Renal cortex interstitium (tissue), 11 donors: ENCODE results near the gene ZNF600. TPM values are rescaled to one million over a fixed set of nuclear protein-coding genes. Genes with fewer than 3 reads are reported as not detected.
"Not testable (repeated sequence)": the region's sequence is repeated elsewhere in the genome, so short reads cannot be mapped to it uniquely, and the experiment has no call there.

Source experiments
- DNase-seq, 11 donors: peaks; one replicate each; pipeline ENCODE4 v3.0.0-alpha.2; 2013; ENCODE audit warnings: low read depth in 9 of 11, low spot score in 4 of 11; ENCODE audit errors: extremely low read depth in 1 of 11
- polyA plus RNA-seq, 3 donors: library from polyadenylated mRNA; unstranded; fragments of 120-200 nt; gene quantifications; one replicate each; pipeline ENCODE4 v1.2.1, GENCODE V29; 2013; ENCODE audit not compliant: insufficient read length in 3 of 3

The ZNF600 gene
- polyA plus RNA-seq, 3 donors = 6.5 to 13.0 (median 9.4) TPM

GRCh38 chr19:52715902-52716301 is 70.7 kb downstream of the ZNF600 start:
- not testable (repeated sequence) for DNase-seq

- not testable (repeated sequence) for DNase-seq
Observed at GRCh38 chr19:52715330-52715729, 71.3 kb downstream of the ZNF600 start.

Other genes starting within 250 kb of the ZNF600 start
- gene ZNF701, start 216.5 kb downstream of the ZNF600 start, polyA plus RNA-seq = 10 to 100 TPM; 13.3 to 21.6 (median 17.6) TPM
- gene ZNF83, start 148.4 kb downstream of the ZNF600 start, polyA plus RNA-seq = 100 to 1,000 TPM in 1 of 3 donors, 10 to 100 TPM in 2; 59.9 to 191 (median 85.8) TPM
- 10 to 100 TPM; 16.3 to 25.6 (median 23.1) TPM for gene ZNF611, start 51.7 kb downstream of the ZNF600 start, polyA plus RNA-seq
- 10 to 100 TPM; 17.8 to 23.1 (median 19.0) TPM for gene ZNF28, start 34.8 kb upstream of the ZNF600 start, polyA plus RNA-seq
- gene ZNF468, start 70.8 kb upstream of the ZNF600 start, polyA plus RNA-seq = 10 to 100 TPM; 33.1 to 53.7 (median 45.2) TPM
- gene ZNF320, start 110.8 kb upstream of the ZNF600 start, polyA plus RNA-seq = 10 to 100 TPM; 22.6 to 64.4 (median 31.3) TPM
- 10 to 100 TPM; 12.2 to 15.3 (median 13.0) TPM for gene ZNF888, start 136.6 kb upstream of the ZNF600 start, polyA plus RNA-seq
- gene ZNF816, start 176.1 kb upstream of the ZNF600 start, polyA plus RNA-seq = 10 to 100 TPM; 14.1 to 18.3 (median 16.8) TPM
- gene ERVV-1, start 227.1 kb upstream of the ZNF600 start, polyA plus RNA-seq = under 1 TPM; 0.07 to 0.11 (median 0.09) TPM